Smooth muscle cell of the brain vasculature (primary cell): ENCODE results near the gene BMPR1B.
"Not testable (repeated sequence)": the region's sequence is repeated elsewhere in the genome, so short reads cannot be mapped to it uniquely, and the experiment has no call there.

Experiments
- DNase-seq: peaks from one replicate; pipeline ENCODE4 v3.0.0-alpha.2; 2012; ENCODE audit warnings: low read depth, low spot score

BMPR1B gene

GRCh38 chr4:95139424-95139823, 381.7 kb downstream of the BMPR1B start:
- DNase-seq, result not testable (repeated sequence)

- no peak for DNase-seq
Observed at GRCh38 chr4:95141361-95141760, 383.6 kb downstream of the BMPR1B start.

- no peak for DNase-seq
Observed at GRCh38 chr4:95142932-95143331, 385.2 kb downstream of the BMPR1B start.

- DNase-seq, result no peak
Observed at GRCh38 chr4:95151255-95151654, 393.5 kb downstream of the BMPR1B start.

- DNase-seq, result no peak
Observed at GRCh38 chr4:95153182-95153581, 395.4 kb downstream of the BMPR1B start.

- peak; percentile 29 for DNase-seq
Observed at GRCh38 chr4:95155759-95156451, 398.1 kb downstream of the BMPR1B start.

GRCh38 chr4:95156452-95156765, 398.7 kb downstream of the BMPR1B start:
- DNase-seq, result no peak

GRCh38 chr4:95157596-95157995, 399.8 kb downstream of the BMPR1B start:
- no peak for DNase-seq

GRCh38 chr4:95158045-95158444, 400.3 kb downstream of the BMPR1B start:
- no peak for DNase-seq

GRCh38 chr4:95158626-95159025, 400.9 kb downstream of the BMPR1B start:
- DNase-seq, result no peak

GRCh38 chr4:95159384-95159783, 401.6 kb downstream of the BMPR1B start:
- DNase-seq, result no peak

GRCh38 chr4:95161781-95162469, 404.2 kb downstream of the BMPR1B start:
- no peak for DNase-seq

GRCh38 chr4:95162867-95163266, 405.1 kb downstream of the BMPR1B start:
- no peak for DNase-seq

- peak; percentile 36 for DNase-seq
Observed at GRCh38 chr4:95165926-95166524, 408.3 kb downstream of the BMPR1B start.

- no peak for DNase-seq
Observed at GRCh38 chr4:95167805-95168204, 410.1 kb downstream of the BMPR1B start.

- DNase-seq, result no peak
Observed at GRCh38 chr4:95170176-95170575, 412.4 kb downstream of the BMPR1B start.

GRCh38 chr4:95171377-95171776, 413.6 kb downstream of the BMPR1B start:
- DNase-seq, result not testable (repeated sequence)

- DNase-seq, result no peak
Observed at GRCh38 chr4:95178938-95179337, 421.2 kb downstream of the BMPR1B start.

GRCh38 chr4:95180531-95181242, 422.9 kb downstream of the BMPR1B start:
- no peak for DNase-seq

- DNase-seq, result peak; percentile 61
Observed at GRCh38 chr4:95181243-95181995, 423.7 kb downstream of the BMPR1B start.

GRCh38 chr4:95181996-95182306, 424.2 kb downstream of the BMPR1B start:
- no peak for DNase-seq
